Liver (tissue), 3 donors: Measurements from ENCODE around the gene SLC44A1.

ENCODE experiments used
- ATF3 ChIP-seq: IDR thresholded peaks from 2 replicates; pipeline ENCODE4 v1.6.1; 2016; ENCODE audit warnings: antibody characterized with exemption
- EGR1 ChIP-seq, 2 donors: IDR thresholded peaks; 2 replicates each; pipeline ENCODE4 v1.6.1; 2016 to 2018; ENCODE audit warnings: antibody characterized with exemption in 2 of 2, low read depth in 2 of 2
- FOXA1 ChIP-seq: IDR thresholded peaks from 2 replicates; pipeline ENCODE4 v1.6.1; 2016; ENCODE audit warnings: antibody characterized with exemption
- GABPA ChIP-seq, 2 donors: IDR thresholded peaks in 1 of 2; conservative IDR thresholded peaks in 1 of 2; 2 replicates each; pipeline ENCODE4 v1.6.1; 2016; ENCODE audit warnings: antibody characterized with exemption in 2 of 2, mild to moderate bottlenecking in 1 of 2, moderate library complexity in 1 of 2
- MAX ChIP-seq: IDR thresholded peaks from 2 replicates; pipeline ENCODE4 v1.6.1; 2016; ENCODE audit warnings: antibody characterized with exemption
- RAD21 ChIP-seq, 2 donors: IDR thresholded peaks; 2 replicates each; pipeline ENCODE4 v1.6.1; 2016; ENCODE audit warnings: antibody characterized with exemption in 2 of 2, mild to moderate bottlenecking in 2 of 2
- RXRA ChIP-seq, 2 donors: IDR thresholded peaks; 2 replicates each; pipeline ENCODE4 v1.6.1; 2017 to 2018; ENCODE audit warnings: antibody characterized with exemption in 2 of 2, mild to moderate bottlenecking in 1 of 2
- TAF1 ChIP-seq: conservative IDR thresholded peaks from 2 replicates; pipeline ENCODE4 v1.6.1; 2016; ENCODE audit warnings: antibody characterized with exemption, mild to moderate bottlenecking
- YY1 ChIP-seq: IDR thresholded peaks from 2 replicates; pipeline ENCODE4 v1.6.1; 2016; ENCODE audit warnings: antibody characterized with exemption, mild to moderate bottlenecking
- TF ChIP-seq, protein P1 (sequence below): fragments of 150-350 bp; IDR thresholded peaks from 2 replicates; pipeline ENCODE4 v1.5.1; 2017; ENCODE audit warnings: improper control_type of control experiment, low read depth, low read length; ENCODE audit not compliant: missing input control
- donor health status: healthy.
- donor health status: healthy.

DNA sequence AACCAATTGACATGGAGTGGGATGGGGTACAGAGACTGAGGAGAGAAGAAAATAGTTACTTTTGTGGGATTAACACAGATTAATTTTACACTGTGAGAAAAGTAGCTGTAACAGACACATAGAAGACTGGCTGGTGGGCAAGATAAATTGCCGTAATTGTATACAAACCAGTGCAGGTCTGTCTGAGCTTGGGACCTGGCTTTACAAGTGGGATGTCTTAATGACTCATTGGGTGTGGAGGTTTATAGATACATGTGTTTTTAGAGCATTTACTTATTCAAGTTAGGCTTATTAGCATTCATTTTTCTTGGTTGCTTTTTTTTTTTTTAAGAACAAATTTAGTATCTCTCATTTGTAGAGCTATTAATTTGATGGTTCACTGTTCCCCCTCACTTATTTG is 37.5 kb downstream of the SLC44A1 start:
- TF ChIP-seq, protein P1, sequence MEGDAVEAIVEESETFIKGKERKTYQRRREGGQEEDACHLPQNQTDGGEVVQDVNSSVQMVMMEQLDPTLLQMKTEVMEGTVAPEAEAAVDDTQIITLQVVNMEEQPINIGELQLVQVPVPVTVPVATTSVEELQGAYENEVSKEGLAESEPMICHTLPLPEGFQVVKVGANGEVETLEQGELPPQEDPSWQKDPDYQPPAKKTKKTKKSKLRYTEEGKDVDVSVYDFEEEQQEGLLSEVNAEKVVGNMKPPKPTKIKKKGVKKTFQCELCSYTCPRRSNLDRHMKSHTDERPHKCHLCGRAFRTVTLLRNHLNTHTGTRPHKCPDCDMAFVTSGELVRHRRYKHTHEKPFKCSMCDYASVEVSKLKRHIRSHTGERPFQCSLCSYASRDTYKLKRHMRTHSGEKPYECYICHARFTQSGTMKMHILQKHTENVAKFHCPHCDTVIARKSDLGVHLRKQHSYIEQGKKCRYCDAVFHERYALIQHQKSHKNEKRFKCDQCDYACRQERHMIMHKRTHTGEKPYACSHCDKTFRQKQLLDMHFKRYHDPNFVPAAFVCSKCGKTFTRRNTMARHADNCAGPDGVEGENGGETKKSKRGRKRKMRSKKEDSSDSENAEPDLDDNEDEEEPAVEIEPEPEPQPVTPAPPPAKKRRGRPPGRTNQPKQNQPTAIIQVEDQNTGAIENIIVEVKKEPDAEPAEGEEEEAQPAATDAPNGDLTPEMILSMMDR = no peak
- TF ChIP-seq FOXA1 (no peak), GABPA (IDR thresholded peaks at IDR 0.05 in 1 of 2, conservative IDR thresholded peaks at IDR 0.05 in 1 of 2) (no peak), MAX (no peak), ATF3 (no peak), RXRA (IDR thresholded peaks at IDR 0.05) (no peak), EGR1 (IDR thresholded peaks at IDR 0.05; ENCODE audit: low read depth in 2 of 2) (no peak), TAF1 (no peak), YY1 (no peak), RAD21 (IDR thresholded peaks at IDR 0.05) (no peak)
